Activated T-helper 17 cell treated with anti-CD3 and anti-CD28 coated beads, Interleukin-2, amount 50 U/mL, for 72 hours (primary cell): ENCODE results near the gene SP3. TPM values are rescaled to one million over a fixed set of nuclear protein-coding genes. Genes with fewer than 3 reads are reported as not detected.
"Not testable (repeated sequence)": the region's sequence is repeated elsewhere in the genome, so short reads cannot be mapped to it uniquely, and the experiment has no call there.

Source experiments
- ATAC-seq: fragments of 150-1000 bp; cut with Tn5 transposase; replicated peaks from 2 replicates; pipeline ENCODE4 v1.10.0; 2021; ENCODE audit warnings: mild to moderate bottlenecking, moderate library complexity
- H3K27ac Mint-ChIP-seq: one replicate; pipeline ENCODE4 v1.8.0; 2022; ENCODE audit warnings: mixed read lengths
- H3K27me3 Mint-ChIP-seq: one replicate; pipeline ENCODE4 v1.8.0; 2022; ENCODE audit warnings: mixed read lengths
- H3K36me3 Mint-ChIP-seq: one replicate; pipeline ENCODE4 v1.8.0; 2022; ENCODE audit warnings: low read depth, mild to moderate bottlenecking, mixed read lengths
- H3K4me1 Mint-ChIP-seq: one replicate; pipeline ENCODE4 v1.8.0; 2022; ENCODE audit warnings: mixed read lengths
- H3K4me3 Mint-ChIP-seq: one replicate; pipeline ENCODE4 v1.8.0; 2022; ENCODE audit warnings: mild to moderate bottlenecking, mixed read lengths
- H3K9me3 Mint-ChIP-seq: one replicate; pipeline ENCODE4 v1.8.0; 2022; ENCODE audit warnings: mixed read lengths
- total RNA-seq, 2 donors: library from RNA; stranded (reverse); gene quantifications; one replicate each; pipeline ENCODE4 v1.2.3, GENCODE V29; 2022

The SP3 gene
- total RNA-seq, 2 donors from 2014 or later, result 84.4 to 103 TPM

GRCh38 chr2:173891315-173892037, 73.7 kb downstream of the SP3 start:
- no peak for ATAC-seq
- Mint-ChIP-seq H3K27ac (no peak overlapping the region), H3K4me3 (no peak overlapping the region), H3K4me1 (peaks cover 10% of the 10 kb centered on the region), H3K36me3 (no peaks in the 10 kb centered on the region), H3K9me3 (peaks cover 10% of the 10 kb centered on the region), H3K27me3 (peaks cover 20% of the 10 kb centered on the region)

GRCh38 chr2:173889464-173889863, 75.7 kb downstream of the SP3 start:
- Mint-ChIP-seq H3K4me1 (peaks cover 10% of the 10 kb centered on the region), H3K27me3 (peaks cover 25% of the 10 kb centered on the region)
- H3K4me3 Mint-ChIP-seq, H3K36me3 Mint-ChIP-seq, H3K27ac Mint-ChIP-seq, H3K9me3 Mint-ChIP-seq, ATAC-seq: not testable (repeated sequence)

GRCh38 chr2:173886613-173887012, 78.6 kb downstream of the SP3 start:
- Mint-ChIP-seq H3K27me3 (peaks cover 18% of the 10 kb centered on the region), H3K9me3 (peaks cover 7% of the 10 kb centered on the region), H3K4me1 (peaks cover 1% of the 10 kb centered on the region), H3K4me3 (no peak overlapping the region), H3K36me3 (no peaks in the 10 kb centered on the region), H3K27ac (no peak overlapping the region)
- ATAC-seq, result no peak

- ATAC-seq, result no peak
- H3K27ac Mint-ChIP-seq, result no peak overlapping the region
These were observed 81.0 kb downstream of the SP3 start for GRCh38 chr2:173884025-173884802.

GRCh38 chr2:173881886-173882285, 83.3 kb downstream of the SP3 start:
- H3K9me3 Mint-ChIP-seq, result no peaks in the 10 kb centered on the region
- H3K4me1 Mint-ChIP-seq, result no peaks in the 10 kb centered on the region
- no peak for ATAC-seq
- no peak overlapping the region for H3K4me3 Mint-ChIP-seq
- H3K27me3 Mint-ChIP-seq, result peaks cover 9% of the 10 kb centered on the region
- H3K36me3 Mint-ChIP-seq, result no peaks in the 10 kb centered on the region
- no peak overlapping the region for H3K27ac Mint-ChIP-seq

More at GRCh38 chr2:173884025-173884802, 81.0 kb downstream of the SP3 start:
- Mint-ChIP-seq H3K4me1 (no peaks in the 10 kb centered on the region), H3K4me3 (no peak overlapping the region), H3K27me3 (peaks cover 14% of the 10 kb centered on the region), H3K36me3 (no peaks in the 10 kb centered on the region), H3K9me3 (peaks cover 5% of the 10 kb centered on the region)

- Mint-ChIP-seq H3K4me1 (no peaks in the 10 kb centered on the region), H3K36me3 (no peaks in the 10 kb centered on the region), H3K27ac (no peak overlapping the region), H3K27me3 (peaks cover 12% of the 10 kb centered on the region), H3K9me3 (no peaks in the 10 kb centered on the region), H3K4me3 (no peak overlapping the region)
- no peak for ATAC-seq
These were observed 83.7 kb downstream of the SP3 start for GRCh38 chr2:173881461-173881860.

GRCh38 chr2:173880561-173880960, 84.6 kb downstream of the SP3 start:
- H3K9me3 Mint-ChIP-seq, result no peaks in the 10 kb centered on the region
- no peak overlapping the region for H3K4me3 Mint-ChIP-seq
- peaks cover 12% of the 10 kb centered on the region for H3K27me3 Mint-ChIP-seq
- no peak for ATAC-seq
- H3K27ac Mint-ChIP-seq, result no peak overlapping the region
- no peaks in the 10 kb centered on the region for H3K4me1 Mint-ChIP-seq
- H3K36me3 Mint-ChIP-seq, result no peaks in the 10 kb centered on the region

- no peak for ATAC-seq
- no peaks in the 10 kb centered on the region for H3K4me1 Mint-ChIP-seq
- H3K27ac Mint-ChIP-seq, result no peak overlapping the region
- no peaks in the 10 kb centered on the region for H3K36me3 Mint-ChIP-seq
- no peak overlapping the region for H3K4me3 Mint-ChIP-seq
- no peaks in the 10 kb centered on the region for H3K9me3 Mint-ChIP-seq
- peaks cover 8% of the 10 kb centered on the region for H3K27me3 Mint-ChIP-seq
These were observed 88.2 kb downstream of the SP3 start for GRCh38 chr2:173876833-173877413.

- Mint-ChIP-seq H3K27ac (no peak overlapping the region), H3K9me3 (no peaks in the 10 kb centered on the region), H3K27me3 (peaks cover 8% of the 10 kb centered on the region), H3K4me3 (no peak overlapping the region), H3K36me3 (no peaks in the 10 kb centered on the region), H3K4me1 (no peaks in the 10 kb centered on the region)
- no peak for ATAC-seq
These were observed 90.3 kb downstream of the SP3 start for GRCh38 chr2:173874894-173875237.

GRCh38 chr2:173874003-173874893, 90.9 kb downstream of the SP3 start:
- H3K4me3 Mint-ChIP-seq, result no peak overlapping the region
- ATAC-seq, result no peak

GRCh38 chr2:173872714-173873113, 92.5 kb downstream of the SP3 start:
- Mint-ChIP-seq H3K36me3 (no peaks in the 10 kb centered on the region), H3K4me3 (no peak overlapping the region), H3K4me1 (no peaks in the 10 kb centered on the region), H3K9me3 (no peaks in the 10 kb centered on the region), H3K27ac (no peak overlapping the region), H3K27me3 (peaks cover 21% of the 10 kb centered on the region)
- ATAC-seq, result no peak

More at GRCh38 chr2:173874003-173874893, 90.9 kb downstream of the SP3 start:
- no peak overlapping the region for H3K27ac Mint-ChIP-seq
- H3K9me3 Mint-ChIP-seq, result no peaks in the 10 kb centered on the region
- H3K36me3 Mint-ChIP-seq, result no peaks in the 10 kb centered on the region
- no peaks in the 10 kb centered on the region for H3K4me1 Mint-ChIP-seq
- H3K27me3 Mint-ChIP-seq, result peaks cover 9% of the 10 kb centered on the region

GRCh38 chr2:173869244-173870229, 95.6 kb downstream of the SP3 start:
- Mint-ChIP-seq H3K4me3 (no peak overlapping the region), H3K36me3 (no peaks in the 10 kb centered on the region), H3K4me1 (no peaks in the 10 kb centered on the region), H3K27me3 (peaks cover 25% of the 10 kb centered on the region), H3K9me3 (no peaks in the 10 kb centered on the region), H3K27ac (no peak overlapping the region)
- no peak for ATAC-seq

- ATAC-seq, result no peak
- no peaks in the 10 kb centered on the region for H3K4me1 Mint-ChIP-seq
- H3K9me3 Mint-ChIP-seq, result no peaks in the 10 kb centered on the region
- H3K27ac Mint-ChIP-seq, result no peak overlapping the region
- H3K36me3 Mint-ChIP-seq, result no peaks in the 10 kb centered on the region
- H3K4me3 Mint-ChIP-seq, result no peak overlapping the region
- peaks cover 25% of the 10 kb centered on the region for H3K27me3 Mint-ChIP-seq
These were observed 96.8 kb downstream of the SP3 start for GRCh38 chr2:173868406-173868805.
